Stomach (tissue), 9 donors: ENCODE results near the gene GPRC5C. TPM values are rescaled to one million over a fixed set of nuclear protein-coding genes. Genes with fewer than 3 reads are reported as not detected.

Experiments used
- DNase-seq, 2 donors: peaks; one replicate each; pipeline versions ENCODE4 v3.0.0 to v3.0.0-alpha.2; 2013 to 2019
- H3K27ac ChIP-seq, 5 donors: fragments of 200-600 bp in 4 of 5; sonication (generic) in 4 of 5; one replicate each; pipeline ENCODE4 v1.5.1; 2013 to 2019; ENCODE audit warnings: mild to moderate bottlenecking in 1 of 5, moderate library complexity in 1 of 5
- H3K27me3 ChIP-seq, 3 donors: fragments of 200-600 bp; sonication (generic); one replicate each; pipeline ENCODE4 v1.5.1; 2017 to 2019; ENCODE audit warnings: mixed run types in 1 of 3
- H3K36me3 ChIP-seq, 4 donors: fragments of 200-600 bp; sonication (generic); 1 replicate in 3 of 4; 2 replicates in 1 of 4; pipeline ENCODE4 v1.5.1; 2016 to 2019
- H3K4me1 ChIP-seq, 4 donors: fragments of 200-600 bp; sonication (generic); one replicate each; pipeline ENCODE4 v1.5.1; 2016 to 2019
- H3K4me3 ChIP-seq, 4 donors: fragments of 200-600 bp; sonication (generic) in 3 of 4; one replicate each; pipeline ENCODE4 v1.5.1; 2016 to 2019; ENCODE audit warnings: mild to moderate bottlenecking in 1 of 4
- H3K9me3 ChIP-seq, 4 donors: fragments of 200-600 bp; sonication (generic); one replicate each; pipeline ENCODE4 v1.5.1; 2016 to 2019
- CTCF ChIP-seq, 7 experiments: fragments of 450-650 bp in 4 of 7; fragments of 200-600 bp in 3 of 7; sonication (generic) in 3 of 7; IDR thresholded peaks; one replicate each; pipeline ENCODE4 v1.5.1; 2016 to 2019; ENCODE audit warnings: antibody characterized with exemption in 7 of 7, control low read depth in 2 of 7, mild to moderate bottlenecking in 1 of 7
- EP300 ChIP-seq: sonication (generic); formaldehyde crosslinking; IDR thresholded peaks from one replicate; pipeline ENCODE4 v1.6.1; 2017; ENCODE audit warnings: antibody characterized with exemption
- POLR2A ChIP-seq, 4 donors: fragments of 450-650 bp; IDR thresholded peaks; one replicate each; pipeline ENCODE4 v1.6.1; 2016; ENCODE audit warnings: antibody characterized with exemption in 4 of 4, control low read depth in 2 of 4, mild to moderate bottlenecking in 1 of 4, moderate library complexity in 1 of 4
- POLR2AphosphoS5 ChIP-seq, 3 donors: sonication (generic); formaldehyde crosslinking; IDR thresholded peaks; one replicate each; pipeline ENCODE4 v1.6.1; 2016; ENCODE audit warnings: antibody characterized with exemption in 3 of 3
- WGBS, 5 donors: extraction: QIAGEN DNeasy Blood & Tissue Kit in 3 of 5; methylation state at CpG; one replicate each; pipeline versions ENCODE4 v1.1.5 to v1.1.7; 2013 to 2018; 5-methylcytosine and 5-hydroxymethylcytosine counted together
- intact Hi-C: fragments of 100-400 bp; cut with DNase I; formaldehyde crosslinking; loops from one replicate; pipeline ENCODE4 v1.15.1; 2023; ENCODE audit warnings: low total_unique reads
- polyA plus RNA-seq, 3 donors: library from polyadenylated mRNA; stranded (reverse); fragments of 200-250 nt; gene quantifications; one replicate each; pipeline ENCODE4 v1.2.3, GENCODE V29; 2013
- total RNA-seq, 5 donors: library from RNA; depleted of rRNA; stranded (reverse); fragments of >200 nt; gene quantifications; one replicate each; pipeline versions ENCODE4 v1.1.0 to v1.2.3, GENCODE V29; 2014 to 2016
- donor health status: healthy with polysubstance abuse.
- donor health status: Bipolar disorder and iron deficiency.
- donor health status: healthy.

The GPRC5C gene
- total and polyA plus RNA-seq, 8 donors = 66.5 to 321 (median 129) TPM

GRCh38 chr17:74455025-74455545 is 23.2 kb downstream of the GPRC5C start:
- Histone ChIP-seq H3K27me3 (no peaks in the 10 kb centered on the region), H3K4me3 (no peak overlapping the region), H3K4me1 (peaks cover 44 to 51% (median 47%) of the 10 kb centered on the region in 4 donors), H3K9me3 (no peaks in the 10 kb centered on the region), H3K36me3 (peaks cover 0 to 8% (median 4%) of the 10 kb centered on the region in 4 donors), H3K27ac (peak overlapping the region; percentile 83 to 99 (median 90))
- no peak for DNase-seq
- intact Hi-C loops = loop anchor here (2.0 kb wide), 1 partner anchor 76 kb away; no protein-coding TSS in a partner anchor
- 36 to 66% (median 51%) methylated on average over 10 to 15 of the region's 15 CpGs for WGBS, 5 donors
- TF ChIP-seq CTCF (IDR thresholded peaks at IDR 0.05) (no peak), POLR2AphosphoS5 (IDR thresholded peaks at IDR 0.05) (no peak), POLR2A (IDR thresholded peaks at IDR 0.05) (no peak), EP300 (no peak)

- Histone ChIP-seq H3K4me3 (no peak overlapping the region), H3K4me1 (peaks cover 43 to 51% (median 46%) of the 10 kb centered on the region in 4 donors), H3K36me3 (peaks cover 0 to under 1% (median 0%) of the 10 kb centered on the region in 4 donors), H3K27ac (peak overlapping the region in 1 of 5 donors; percentile 96), H3K27me3 (no peaks in the 10 kb centered on the region), H3K9me3 (no peaks in the 10 kb centered on the region)
- WGBS, 5 donors = 82 to 92% (median 89%) methylated on average over 5 of the region's 5 CpGs
- intact Hi-C loops = loop anchor here (2.0 kb wide), 1 partner anchor 77 kb away; no protein-coding TSS in a partner anchor
- no peak for TF ChIP-seq POLR2A (IDR thresholded peaks at IDR 0.05)
- TF ChIP-seq POLR2AphosphoS5 (IDR thresholded peaks at IDR 0.05) = no peak
- no peak for TF ChIP-seq EP300
- no peak for TF ChIP-seq CTCF (IDR thresholded peaks at IDR 0.05)
- no peak for DNase-seq
Measured at GRCh38 chr17:74455821-74456220, 23.9 kb downstream of the GPRC5C start.

GRCh38 chr17:74457146-74457819 is 25.4 kb downstream of the GPRC5C start:
- Histone ChIP-seq H3K9me3 (no peaks in the 10 kb centered on the region), H3K4me3 (no peak overlapping the region), H3K27me3 (no peaks in the 10 kb centered on the region), H3K27ac (peak overlapping the region in 1 of 5 donors; percentile 7), H3K4me1 (peaks cover 39 to 52% (median 42%) of the 10 kb centered on the region in 4 donors), H3K36me3 (no peaks in the 10 kb centered on the region)
- intact Hi-C loops = no loop called here
- TF ChIP-seq POLR2AphosphoS5 (IDR thresholded peaks at IDR 0.05) (peak in 2 of 3 donors; percentile 42 to 60), CTCF (IDR thresholded peaks at IDR 0.05) (peak in 6 of 7 experiments; percentile 79 to 99 (median 96)), POLR2A (IDR thresholded peaks at IDR 0.05) (no peak), EP300 (no peak)
- WGBS, 5 donors = 12 to 25% (median 16%) methylated on average over 18 of the region's 18 CpGs
- peak; percentile 85 to 91 for DNase-seq

GRCh38 chr17:74457820-74458166 is 25.9 kb downstream of the GPRC5C start:
- H3K36me3 ChIP-seq = no peaks in the 10 kb centered on the region
- TF ChIP-seq POLR2A (IDR thresholded peaks at IDR 0.05) = no peak
- TF ChIP-seq EP300 = no peak
- TF ChIP-seq POLR2AphosphoS5 (IDR thresholded peaks at IDR 0.05) = no peak
- peak in 1 of 7 experiments; percentile 46 for TF ChIP-seq CTCF (IDR thresholded peaks at IDR 0.05)
- H3K27me3 ChIP-seq = no peaks in the 10 kb centered on the region
- H3K27ac ChIP-seq = peak overlapping the region in 1 of 5 donors; percentile 7
- peaks cover 34 to 52% (median 37%) of the 10 kb centered on the region in 4 donors for H3K4me1 ChIP-seq
- intact Hi-C loops = no loop called here
- no peak overlapping the region for H3K4me3 ChIP-seq
- no peaks in the 10 kb centered on the region for H3K9me3 ChIP-seq
- WGBS, 5 donors = 31 to 35% (median 34%) methylated on average over 6 of the region's 6 CpGs
- no peak for DNase-seq
